Measurements from ENCODE around the gene ARL5C. TPM values are rescaled to one million over a fixed set of nuclear protein-coding genes. Genes with fewer than 3 reads are reported as not detected.
A peak's percentile ranks its signal among the peaks of the same experiment; 100 is the strongest.

ARL5C gene
- total RNA-seq, 1 experiment from 2014 or later, result not detected

DNA sequence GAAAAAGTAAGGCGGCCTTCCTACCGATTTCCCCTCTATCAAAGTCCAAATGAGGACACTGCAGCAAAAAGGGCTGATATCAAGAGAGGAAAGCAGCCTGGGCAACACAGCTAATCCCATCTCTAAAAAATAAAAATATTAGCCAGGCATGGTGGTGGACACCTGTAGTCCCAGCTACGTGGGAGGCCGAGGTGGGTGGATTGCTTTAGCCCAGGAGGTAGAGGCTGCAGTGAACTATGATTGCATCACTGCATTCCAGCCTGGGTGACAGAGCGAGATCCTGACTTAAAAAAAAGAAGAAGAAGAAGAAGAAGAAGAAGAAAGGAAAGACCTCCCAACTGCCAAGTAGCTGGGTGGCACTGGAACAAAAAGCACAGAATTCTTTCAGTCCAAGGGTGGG lies 17.1 kb upstream of the ARL5C start:
- Mint-ChIP-seq H3K27me3 (ENCODE audit: low read depth) (no peaks in the 10 kb centered on the region), H3K36me3 (peaks cover 29% of the 10 kb centered on the region), H3K9me3 (no peaks in the 10 kb centered on the region), H3K4me3 (no peak overlapping the region), H3K27ac (peak overlapping the region; percentile 41; the same call in 1 of the 2 replicates), H3K4me1 (no peaks in the 10 kb centered on the region)
- ChIA-PET CTCF (interaction anchor here (0.8 to 4.9 kb wide), 5 partner anchors 9 to 53 kb away, joined by 3 to 39 read pairs (median 5); no protein-coding TSS in a partner anchor), POLR2A (no interaction called here)
- DNase-seq (ENCODE audit: low spot score), result no peak
- TF ChIP-seq GRHL2 (CRISPR knock-in tag; IDR thresholded peaks at IDR 0.05; ENCODE audit: insufficient replicate concordance, severe bottlenecking), result no peak
- TF ChIP-seq CBFB (CRISPR knock-in tag; IDR thresholded peaks at IDR 0.05; ENCODE audit: low read depth), result no peak
- no peak for TF ChIP-seq MXD4 (CRISPR knock-in tag; IDR thresholded peaks at IDR 0.05; ENCODE audit: borderline replicate concordance)
- TF ChIP-seq USF1 (CRISPR knock-in tag; IDR thresholded peaks at IDR 0.05), result no peak
- TF ChIP-seq CREM (CRISPR knock-in tag; IDR thresholded peaks at IDR 0.05), result no peak
- TF ChIP-seq, protein P1, sequence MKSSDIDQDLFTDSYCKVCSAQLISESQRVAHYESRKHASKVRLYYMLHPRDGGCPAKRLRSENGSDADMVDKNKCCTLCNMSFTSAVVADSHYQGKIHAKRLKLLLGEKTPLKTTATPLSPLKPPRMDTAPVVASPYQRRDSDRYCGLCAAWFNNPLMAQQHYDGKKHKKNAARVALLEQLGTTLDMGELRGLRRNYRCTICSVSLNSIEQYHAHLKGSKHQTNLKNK (CRISPR knock-in tag; IDR thresholded peaks at IDR 0.05), result no peak
- TF ChIP-seq ESRRA (CRISPR knock-in tag; IDR thresholded peaks at IDR 0.05; ENCODE audit: borderline replicate concordance), result no peak
- TF ChIP-seq TCF7 (CRISPR knock-in tag; IDR thresholded peaks at IDR 0.05; ENCODE audit: low read depth), result no peak
- no peak for TF ChIP-seq GTF2I (CRISPR knock-in tag; conservative IDR thresholded peaks at IDR 0.05)
- no peak for TF ChIP-seq NFATC4 (CRISPR knock-in tag; IDR thresholded peaks at IDR 0.05)
- TF ChIP-seq ZNF281 (CRISPR knock-in tag; IDR thresholded peaks at IDR 0.05), result no peak
- TF ChIP-seq E2F1 (CRISPR knock-in tag; IDR thresholded peaks at IDR 0.05), result no peak
- no peak for TF ChIP-seq JAZF1 (CRISPR knock-in tag; IDR thresholded peaks at IDR 0.05)
- no peak for TF ChIP-seq NFE2L1 (CRISPR knock-in tag; IDR thresholded peaks at IDR 0.05)
- TF ChIP-seq, protein P2, sequence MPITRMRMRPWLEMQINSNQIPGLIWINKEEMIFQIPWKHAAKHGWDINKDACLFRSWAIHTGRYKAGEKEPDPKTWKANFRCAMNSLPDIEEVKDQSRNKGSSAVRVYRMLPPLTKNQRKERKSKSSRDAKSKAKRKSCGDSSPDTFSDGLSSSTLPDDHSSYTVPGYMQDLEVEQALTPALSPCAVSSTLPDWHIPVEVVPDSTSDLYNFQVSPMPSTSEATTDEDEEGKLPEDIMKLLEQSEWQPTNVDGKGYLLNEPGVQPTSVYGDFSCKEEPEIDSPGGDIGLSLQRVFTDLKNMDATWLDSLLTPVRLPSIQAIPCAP (CRISPR knock-in tag; IDR thresholded peaks at IDR 0.05), result no peak
- no peak for TF ChIP-seq PREB (CRISPR knock-in tag; IDR thresholded peaks at IDR 0.05; ENCODE audit: borderline replicate concordance)
- TF ChIP-seq, protein P3, sequence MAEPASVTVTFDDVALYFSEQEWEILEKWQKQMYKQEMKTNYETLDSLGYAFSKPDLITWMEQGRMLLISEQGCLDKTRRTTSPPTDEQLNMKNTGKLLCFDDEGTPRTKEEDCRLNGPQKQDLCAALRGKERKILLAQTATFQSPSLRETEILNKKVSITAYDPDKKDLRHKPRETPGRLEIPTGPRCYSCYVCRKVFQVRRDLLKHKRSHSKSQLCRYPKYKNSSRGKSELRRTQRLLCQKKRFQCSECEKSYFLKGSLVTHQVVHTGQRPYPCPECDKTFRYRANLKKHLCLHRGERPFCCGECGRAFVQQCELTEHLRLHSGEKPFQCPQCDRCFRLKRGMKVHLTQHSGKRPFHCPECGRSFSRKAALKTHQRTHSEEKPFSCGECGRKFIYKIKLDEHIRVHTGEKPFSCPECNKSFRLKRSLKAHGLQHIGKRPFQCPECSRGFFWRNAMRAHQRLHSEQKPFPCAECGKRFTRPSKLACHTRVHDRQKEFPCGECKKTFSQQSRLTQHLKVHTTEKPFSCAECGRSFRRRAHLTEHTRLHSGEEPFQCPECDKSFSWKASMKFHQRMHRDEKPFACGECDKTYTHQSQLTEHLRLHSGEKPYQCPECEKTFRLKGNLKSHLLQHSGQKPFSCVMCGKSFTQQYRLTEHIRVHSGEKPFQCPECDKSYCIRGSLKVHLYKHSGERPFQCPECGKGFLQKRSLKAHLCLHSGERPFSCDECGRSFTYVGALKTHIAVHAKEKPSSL (CRISPR knock-in tag; conservative IDR thresholded peaks at IDR 0.05), result no peak
- no peak for TF ChIP-seq GABPB1 (CRISPR knock-in tag; IDR thresholded peaks at IDR 0.05)
- TF ChIP-seq E2F4 (CRISPR knock-in tag; IDR thresholded peaks at IDR 0.05; ENCODE audit: borderline replicate concordance, low read depth), result no peak
- no peak for ATAC-seq

Measured in WTC11 (cell line).